HG02642 (cell line): ENCODE results near the gene LRRC57.

Experiments
- ATAC-seq: cut with Tn5 transposase; IDR thresholded peaks from one replicate; pipeline ENCODE4 v1.9.1; 2021; ENCODE audit warnings: mild to moderate bottlenecking; ENCODE audit not compliant: unreplicated experiment, poor library complexity

Gene LRRC57

DNA sequence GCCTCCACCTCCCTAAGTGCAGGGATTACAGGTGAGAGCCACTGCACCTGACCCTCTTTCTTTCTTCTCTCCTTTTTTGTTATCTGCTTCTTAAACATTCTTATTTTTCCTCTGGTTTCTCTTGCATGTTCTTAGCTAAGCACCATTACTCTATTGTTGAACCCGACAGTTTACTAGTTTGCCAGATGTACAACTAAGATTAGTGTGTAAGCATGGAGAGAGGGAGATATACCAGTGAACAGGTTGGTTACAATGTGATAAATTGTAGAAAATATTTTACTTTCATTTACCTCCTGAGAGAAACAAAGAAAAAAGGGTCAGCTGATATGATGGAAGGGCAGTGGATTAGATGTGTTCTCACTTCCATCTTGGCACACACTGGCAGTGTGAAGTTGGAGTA is 5.0 kb upstream of the LRRC57 start:
- ATAC-seq: no peak

DNA sequence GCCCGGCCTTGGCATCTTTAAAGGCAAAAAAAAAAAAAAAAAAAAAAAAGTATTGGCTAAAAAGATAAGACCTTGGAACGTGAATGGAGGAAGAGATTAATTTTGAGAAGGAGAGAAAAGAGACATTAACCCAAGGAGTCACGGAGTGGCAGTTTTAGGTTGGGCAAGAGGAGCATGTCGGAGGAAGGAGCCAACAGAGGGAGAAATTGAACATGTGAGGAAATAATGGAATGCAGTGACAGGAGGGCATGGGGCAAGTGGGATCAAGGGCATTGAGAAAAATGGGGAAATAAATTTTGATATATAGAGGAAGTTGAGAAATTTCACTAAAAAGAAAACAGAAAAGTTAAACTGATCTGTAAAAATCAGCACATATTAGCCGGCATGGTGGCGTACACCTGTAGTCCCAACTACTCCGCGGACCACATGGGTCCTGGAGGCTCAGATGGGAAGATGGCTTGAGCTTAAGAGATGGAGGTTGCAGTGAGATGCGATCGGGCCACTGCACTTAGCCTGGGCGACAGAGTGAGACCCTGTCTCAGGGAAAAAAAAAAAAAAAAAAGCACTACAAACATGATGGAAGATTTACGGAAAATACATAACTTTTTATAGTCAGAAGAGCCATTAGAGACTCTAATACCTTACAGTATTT is 1.3 kb upstream of the LRRC57 start:
- no peak for ATAC-seq

DNA sequence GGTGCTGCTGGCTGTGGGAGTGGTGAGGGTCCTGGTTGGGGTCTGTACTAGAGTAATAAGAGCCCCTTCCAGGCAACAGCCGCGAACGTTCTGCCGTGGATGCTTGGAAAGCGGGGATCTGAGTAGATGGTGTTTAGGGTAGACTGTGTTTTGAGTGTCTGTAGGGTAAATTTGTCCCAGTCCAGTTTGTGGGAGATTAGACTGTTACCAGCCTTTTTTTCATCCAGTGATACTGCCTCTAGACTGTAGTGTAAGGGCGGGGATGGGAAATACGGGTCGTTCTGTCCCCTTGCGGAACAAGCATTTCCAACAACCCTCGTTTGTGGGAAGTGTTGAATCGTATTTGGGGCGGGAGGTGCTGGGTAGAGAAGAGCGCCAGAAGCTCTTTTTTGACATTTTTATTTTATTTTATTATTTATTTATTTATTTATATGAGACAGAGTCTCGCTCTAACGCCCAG is 469 bp upstream of the LRRC57 start:
- peak; percentile 44 for ATAC-seq

DNA sequence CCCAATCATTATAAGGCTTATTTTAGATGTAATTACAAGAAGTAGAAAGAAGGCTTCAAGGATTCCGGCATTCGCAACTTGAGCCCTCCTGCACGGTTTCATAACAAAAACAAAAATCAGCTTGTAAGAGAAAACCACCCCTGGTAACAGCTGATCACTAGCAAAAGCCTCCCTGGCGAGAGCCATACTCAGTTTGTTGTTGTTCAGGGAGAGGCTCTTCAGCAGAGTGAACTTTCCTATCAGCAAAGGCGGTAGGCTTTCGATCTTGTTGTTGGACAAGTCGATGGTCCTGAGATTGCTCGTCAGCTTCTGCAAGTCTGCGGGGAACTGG is 710 bp downstream of the LRRC57 start:
- no peak for ATAC-seq

DNA sequence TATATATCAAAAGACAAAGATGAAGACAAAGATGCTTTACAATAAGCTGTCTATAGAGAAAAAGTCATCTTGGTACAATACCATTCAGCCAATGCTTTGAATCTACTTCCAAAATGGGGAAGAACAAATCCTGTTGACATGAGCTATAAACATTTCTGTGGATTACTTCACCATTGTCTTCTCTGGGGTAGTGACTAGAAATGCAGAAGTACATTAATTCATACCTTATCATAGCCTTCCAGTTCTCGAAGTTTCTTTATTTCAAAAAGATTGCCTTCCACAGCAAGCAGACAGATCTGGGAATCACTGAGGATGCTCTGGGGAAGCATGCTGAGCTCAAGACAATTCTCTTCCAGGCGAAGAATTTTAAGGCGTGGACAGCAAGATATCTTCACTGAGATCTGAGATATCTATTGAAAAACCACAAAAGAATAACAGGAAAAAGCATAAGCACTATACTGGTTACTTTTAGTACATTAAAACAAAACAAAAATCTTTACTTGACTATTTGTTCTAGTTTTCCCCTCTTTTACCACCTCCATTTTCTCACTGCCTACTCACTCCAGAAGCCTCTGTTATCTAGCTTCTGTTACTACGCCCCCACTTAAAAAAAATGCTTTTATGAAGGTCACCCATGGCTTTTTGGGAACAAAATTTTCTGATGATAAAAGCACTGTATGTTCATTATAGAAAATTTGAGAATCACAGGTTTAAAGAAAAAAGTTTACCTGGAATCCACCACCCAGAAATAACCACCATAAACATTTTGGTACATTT is 3.6 kb downstream of the LRRC57 start:
- no peak for ATAC-seq

DNA sequence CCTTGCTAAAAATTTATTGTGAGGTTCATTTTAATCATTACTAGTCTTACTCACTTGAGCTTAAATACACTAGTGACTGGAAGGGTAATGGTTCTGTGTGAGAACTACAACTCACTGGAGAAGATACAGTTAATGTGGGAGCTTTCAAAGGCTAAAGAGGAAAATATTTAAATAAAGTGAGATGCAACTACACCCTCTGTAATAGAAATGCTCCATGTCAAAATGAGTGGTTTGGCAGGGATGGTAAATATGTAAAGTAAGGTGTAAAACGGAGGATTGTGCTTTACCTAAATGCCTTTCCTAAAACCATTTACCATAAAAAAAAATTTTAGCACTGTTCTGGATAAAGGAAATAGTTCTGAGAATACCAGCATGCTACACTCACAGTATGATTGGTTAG is 15.3 kb downstream of the LRRC57 start:
- no peak for ATAC-seq

DNA sequence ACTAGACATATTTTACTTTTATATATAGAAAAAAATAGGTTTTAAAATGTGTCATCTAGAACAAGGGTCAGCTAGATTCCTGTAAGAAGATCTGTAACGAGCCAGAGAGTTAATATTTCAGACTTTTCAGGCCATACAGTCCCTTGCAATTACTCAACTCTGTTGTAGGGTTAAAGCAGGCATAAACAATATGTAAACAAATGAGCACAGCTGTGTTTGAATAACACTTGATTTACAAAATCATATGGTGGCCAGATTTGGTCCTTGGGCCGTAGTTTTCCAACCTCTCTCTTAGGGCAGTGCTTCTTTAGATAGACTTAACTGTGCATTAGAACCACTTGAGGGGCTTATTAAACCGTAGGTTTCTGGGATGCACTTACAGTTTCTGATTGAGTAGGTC is 19.6 kb downstream of the LRRC57 start:
- ATAC-seq: no peak

DNA sequence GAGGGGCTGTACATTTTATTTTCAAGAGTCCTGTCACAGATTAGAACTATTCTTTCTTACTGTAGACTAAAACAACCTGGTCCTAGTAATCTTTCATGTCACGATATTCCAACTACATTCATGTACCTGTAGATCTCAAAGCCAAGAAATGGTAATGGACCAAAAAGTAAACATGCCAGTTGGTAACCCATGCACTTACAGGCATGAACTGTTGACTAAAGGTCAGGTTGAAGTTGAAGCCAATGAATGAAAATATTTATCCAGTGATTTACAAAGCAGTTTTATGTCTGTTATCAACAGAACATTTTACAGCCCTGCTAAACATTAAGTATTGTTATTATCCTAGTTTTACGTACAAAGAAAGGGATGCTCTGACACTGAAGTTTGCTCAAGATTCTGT is 25.3 kb downstream of the LRRC57 start:
- ATAC-seq: no peak

DNA sequence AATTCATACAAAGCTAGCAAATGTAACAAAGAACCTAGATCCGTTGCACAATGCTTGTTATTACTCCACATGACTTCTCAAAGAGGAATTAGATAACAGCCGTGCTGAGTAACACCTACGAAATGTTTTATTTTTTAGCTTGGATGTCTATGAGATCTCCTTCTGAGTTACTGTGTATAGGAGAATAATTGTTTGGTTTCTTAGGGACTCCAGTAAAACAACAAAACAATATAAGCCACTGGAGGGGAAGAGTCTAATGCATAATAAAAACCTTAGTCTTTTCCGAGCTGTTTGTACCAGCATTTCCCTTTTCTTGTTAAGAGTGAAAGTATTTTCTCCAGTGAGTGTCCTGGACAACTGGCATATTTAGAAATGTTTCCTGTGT is 37.6 kb downstream of the LRRC57 start:
- ATAC-seq: no peak

DNA sequence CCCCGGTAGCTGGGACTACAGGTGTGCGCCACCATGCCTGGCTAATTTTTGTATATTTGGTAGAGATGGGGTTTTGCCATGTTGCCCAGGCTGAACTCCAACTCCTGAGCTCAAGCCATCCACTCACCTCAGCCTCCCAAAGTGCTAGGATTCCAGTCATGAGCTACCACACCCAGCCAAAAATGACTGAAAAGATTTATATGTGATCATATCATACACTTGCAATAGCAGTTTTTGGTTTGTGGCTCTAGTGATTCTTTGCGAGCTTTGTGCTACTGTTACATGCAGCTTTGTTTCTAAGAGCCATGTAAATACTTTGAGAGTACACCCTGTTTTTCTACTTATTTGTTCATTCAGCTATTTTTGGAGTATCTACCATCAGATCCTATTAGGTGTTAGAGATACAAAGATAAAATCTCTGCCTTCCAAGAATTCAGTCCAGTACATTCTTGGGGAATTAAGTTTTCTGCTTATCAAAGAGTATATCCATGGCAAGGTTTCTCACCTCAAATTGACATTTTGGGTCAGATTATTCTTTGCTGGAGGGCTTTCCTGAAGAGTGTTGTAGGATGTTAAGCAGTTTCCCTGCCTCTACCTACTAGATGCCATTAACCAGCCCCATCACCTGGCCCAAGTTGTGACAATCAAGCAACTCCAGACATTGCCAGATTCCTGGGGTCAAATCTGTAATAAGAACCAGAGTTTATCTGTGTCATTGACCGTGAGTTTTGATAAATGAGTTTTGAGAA is 38.2 kb downstream of the LRRC57 start:
- ATAC-seq: no peak

DNA sequence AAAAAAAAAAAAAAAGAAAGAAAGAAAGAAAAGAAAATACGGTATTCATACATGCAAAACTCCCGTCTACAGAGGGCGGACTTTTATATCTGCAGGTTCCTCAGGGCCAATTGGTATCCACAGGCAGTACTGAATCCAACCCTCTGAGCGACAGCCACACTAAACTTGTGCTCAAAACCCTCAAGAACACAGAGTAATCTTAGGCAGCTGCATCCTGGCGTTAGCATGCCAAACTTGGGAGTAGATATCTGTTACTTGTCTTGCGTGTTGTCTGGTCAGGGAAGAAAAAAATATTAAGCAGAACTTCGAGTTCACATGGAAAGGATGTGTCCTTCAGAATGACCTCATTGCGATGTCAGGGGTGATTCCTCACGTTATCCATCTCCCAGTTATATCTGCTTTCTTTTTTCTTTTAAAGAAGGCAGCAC is 40.3 kb downstream of the LRRC57 start:
- no peak for ATAC-seq

DNA sequence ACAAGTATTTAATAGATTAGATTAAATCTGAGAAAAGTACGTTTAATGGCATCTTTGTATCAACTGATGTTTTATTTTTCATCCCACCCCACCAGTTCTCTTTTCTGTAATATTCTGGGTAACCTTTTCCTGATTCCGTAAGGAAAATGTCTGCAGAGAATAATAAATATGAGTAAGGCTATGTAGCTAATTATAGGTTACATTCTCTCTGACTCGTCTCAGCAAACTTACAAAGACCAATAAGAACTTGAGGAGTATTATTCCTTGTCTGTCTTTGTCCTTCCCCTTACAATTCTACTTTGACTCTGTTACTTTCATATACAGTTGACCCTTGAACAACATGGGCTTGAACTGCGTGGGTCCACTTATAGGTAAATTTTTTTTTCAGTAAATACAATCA is 41.1 kb downstream of the LRRC57 start:
- no peak for ATAC-seq

DNA sequence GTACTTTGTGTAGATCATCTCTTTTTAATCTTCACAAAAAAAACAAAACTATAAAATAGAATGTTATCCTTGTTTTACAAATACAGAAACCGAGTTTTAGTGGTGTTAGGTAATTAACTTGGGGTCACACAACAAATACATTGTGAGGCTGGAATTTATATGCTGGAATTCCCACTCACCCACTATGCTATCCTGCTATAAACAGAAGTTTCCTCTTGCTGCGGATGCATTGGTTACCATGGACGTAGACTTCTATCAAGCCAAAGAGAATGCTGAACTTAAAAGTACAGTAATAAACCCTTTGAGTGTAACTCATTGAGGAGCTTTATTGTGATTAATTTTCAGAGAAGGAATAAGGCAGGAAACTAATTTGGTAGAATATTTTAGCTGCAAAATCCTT is 44.0 kb downstream of the LRRC57 start:
- ATAC-seq: peak; percentile 20

DNA sequence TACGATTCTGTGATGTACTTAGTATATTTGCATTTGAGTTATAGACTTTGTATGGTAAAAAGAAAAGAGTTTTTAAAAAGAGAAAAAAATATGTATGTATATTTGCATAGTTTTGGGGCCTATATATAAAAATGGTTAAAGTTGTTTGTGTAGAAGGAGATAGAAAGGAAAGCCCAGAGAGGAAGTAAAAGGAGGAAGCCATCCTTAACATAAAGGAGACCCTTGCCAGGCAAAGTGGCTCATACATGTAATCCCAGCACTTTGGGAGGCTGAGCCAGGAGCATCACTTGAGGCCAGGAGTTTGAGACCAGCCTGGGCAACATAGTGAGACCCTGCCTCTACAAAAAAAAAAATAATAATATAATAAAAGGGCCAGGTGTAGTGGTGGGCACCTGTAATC is 44.8 kb downstream of the LRRC57 start:
- ATAC-seq: no peak

DNA sequence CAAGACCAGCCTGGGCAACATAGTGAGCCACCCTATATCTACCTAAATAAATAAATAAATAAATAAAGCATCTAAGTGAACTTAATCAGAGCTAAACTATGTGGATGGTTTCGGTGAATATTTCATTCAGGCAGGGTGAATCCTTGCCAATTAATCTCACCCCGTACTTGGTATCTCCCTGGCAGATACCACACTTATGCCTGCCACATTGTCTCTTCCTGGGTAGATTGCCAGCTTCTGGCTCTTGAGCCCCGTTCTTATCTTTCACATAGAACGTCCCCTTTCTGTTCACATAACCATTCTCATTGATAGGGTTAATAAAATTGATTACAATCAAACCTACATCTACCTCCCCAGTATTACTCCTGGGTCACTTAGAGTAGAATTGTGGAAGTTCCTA is 46.1 kb downstream of the LRRC57 start:
- no peak for ATAC-seq

DNA sequence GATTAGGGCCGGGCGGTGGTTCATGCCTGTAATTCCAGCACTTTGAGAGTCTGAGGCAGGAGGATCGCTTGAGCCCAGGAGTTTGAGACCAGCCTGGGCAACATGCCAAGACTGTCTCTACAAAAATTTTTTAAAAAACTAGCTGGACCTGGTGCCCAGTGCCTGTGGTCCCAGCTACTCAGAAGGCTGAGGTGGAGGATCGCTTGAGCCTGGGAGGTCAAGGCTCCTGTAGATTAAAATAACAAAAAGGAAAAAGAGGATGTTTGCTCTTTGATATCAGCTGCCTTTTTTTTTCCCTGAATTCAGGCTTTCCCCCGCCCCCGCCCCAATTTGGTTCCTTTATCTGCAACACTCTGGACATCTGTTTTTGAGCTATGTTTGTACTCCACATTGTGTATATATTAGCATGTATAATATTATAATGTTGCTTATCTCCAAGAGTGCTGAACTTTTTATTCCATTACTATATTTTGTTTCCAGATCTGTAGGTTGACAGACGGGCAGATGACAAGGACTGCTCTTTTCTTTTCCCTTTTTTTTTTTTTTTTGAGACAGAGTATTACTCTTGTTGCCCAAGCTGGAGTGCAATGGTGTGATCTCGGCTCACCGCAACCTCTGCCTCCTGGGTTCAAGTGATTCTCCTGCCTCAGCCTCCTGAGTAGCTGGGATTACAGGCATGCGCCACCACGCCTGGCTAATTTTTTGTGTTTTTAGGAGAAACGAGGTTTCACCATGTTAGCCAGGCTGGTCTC is 48.6 kb downstream of the LRRC57 start:
- ATAC-seq: no peak

DNA sequence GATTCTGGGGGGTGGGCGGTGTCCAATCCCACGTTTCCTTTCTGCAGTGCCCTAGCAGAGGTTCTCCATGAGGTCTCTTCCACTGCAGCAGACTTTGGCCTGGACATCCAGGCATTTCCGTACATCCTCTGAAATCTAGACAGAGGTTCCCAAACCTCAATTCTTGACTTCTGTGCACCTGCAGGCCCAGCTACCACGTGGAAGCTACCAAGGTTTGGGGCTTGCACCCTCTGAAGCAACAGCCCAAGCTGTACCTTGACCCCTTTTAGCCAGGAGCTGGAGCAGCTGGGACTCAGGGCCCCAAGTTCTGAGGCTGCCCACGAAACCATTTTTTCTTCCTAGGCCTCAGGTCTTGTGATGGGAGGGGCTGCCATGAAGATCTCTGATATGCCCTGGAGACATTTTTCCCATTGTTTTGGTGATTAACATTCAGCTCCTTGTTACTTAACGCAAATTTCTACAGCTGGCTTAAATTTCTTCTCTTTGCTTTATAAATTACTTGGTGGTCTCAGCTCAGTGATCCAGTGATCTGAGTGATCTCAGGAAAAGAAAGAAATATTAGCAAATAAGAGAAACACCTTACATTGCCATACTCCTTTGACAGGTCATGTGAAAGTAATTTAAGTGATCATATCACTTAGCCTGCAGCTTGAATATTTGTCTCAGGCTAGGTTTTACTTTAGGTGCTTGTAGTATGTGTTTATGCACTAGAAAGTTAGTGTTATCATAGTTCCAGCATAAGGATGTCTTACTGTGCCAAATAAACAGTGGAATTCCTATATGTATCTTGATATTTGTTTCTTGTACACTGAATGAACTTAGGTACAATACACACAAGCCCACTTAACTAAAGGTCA is 50.2 kb downstream of the LRRC57 start:
- no peak for ATAC-seq

DNA sequence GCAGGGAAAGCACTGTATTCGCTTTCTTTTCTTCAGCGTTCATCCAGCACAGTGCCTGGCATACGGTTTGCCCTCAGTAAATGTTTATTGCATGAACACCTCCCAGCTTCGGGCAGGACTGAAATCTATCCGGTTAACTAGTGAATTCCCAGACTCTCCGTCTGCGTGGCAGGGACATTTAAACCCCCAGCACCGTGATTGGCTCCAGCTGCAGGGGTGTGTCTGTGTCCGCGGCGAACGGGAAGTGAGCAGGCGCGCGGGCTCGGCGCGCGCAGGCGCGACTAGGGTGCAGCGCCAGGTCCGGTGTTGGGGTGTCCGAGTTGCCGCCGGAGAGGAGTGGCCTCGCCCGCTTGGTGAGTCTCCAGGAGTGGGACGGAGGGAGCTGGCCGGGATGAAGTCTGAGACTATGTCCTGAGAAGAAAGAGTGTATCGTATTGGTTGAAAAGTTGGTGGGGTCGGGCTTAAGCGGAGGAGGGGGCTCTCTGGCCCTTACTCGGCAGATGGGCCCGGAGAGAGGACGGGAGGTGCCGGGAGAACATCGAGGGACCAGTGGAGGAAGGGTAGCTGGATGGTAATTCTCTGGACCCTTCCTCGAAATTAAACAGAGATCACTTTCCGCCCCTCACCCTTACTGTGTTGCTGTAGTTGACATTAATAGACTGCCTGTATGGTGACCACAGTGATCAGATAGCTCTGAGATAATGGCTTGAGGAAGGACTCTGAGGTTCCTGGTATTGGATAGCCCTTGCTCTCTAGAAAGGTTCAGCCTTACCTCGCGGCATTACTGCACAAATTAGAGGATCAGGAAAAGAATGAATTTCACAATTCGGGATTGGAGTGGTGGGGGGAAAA is 53.0 kb downstream of the LRRC57 start, which contains the start of gene SNAP23:
TSS of gene SNAP23 (plus strand) at position 274 of the 852 bp plus-strand sequence. CDS start 16,213 bp downstream, outside the sequence.
- peak; percentile 79 for ATAC-seq

DNA sequence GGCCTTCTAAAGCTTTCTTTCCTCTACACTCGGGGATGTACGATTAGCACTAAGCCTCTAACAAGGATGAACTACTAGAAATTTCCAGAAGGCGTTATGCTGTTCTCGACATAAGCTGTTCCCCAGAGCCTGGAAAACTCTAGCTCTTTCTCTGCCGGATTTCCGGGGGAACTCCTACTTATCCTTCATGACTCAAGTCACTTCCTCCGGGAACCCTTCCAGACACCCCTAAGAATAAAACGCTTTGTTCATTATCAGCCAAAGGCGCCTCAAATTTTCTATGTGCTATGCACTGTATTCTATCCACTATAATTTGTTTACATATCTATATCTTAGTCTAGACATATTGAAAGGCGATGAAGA is 53.6 kb downstream of the LRRC57 start:
- ATAC-seq: no peak
